Renal cortical epithelial cell (primary cell): ENCODE results near the gene ATP1A4. TPM values are rescaled to one million over a fixed set of nuclear protein-coding genes. Genes with fewer than 3 reads are reported as not detected.
A peak's percentile ranks its signal among the peaks of the same experiment; 100 is the strongest.

ENCODE experiments used
- DNase-seq: peaks from one replicate; pipeline ENCODE4 v3.0.0-alpha.2; 2011; ENCODE audit warnings: low read depth
- total RNA-seq: library from RNA; depleted of rRNA; stranded (reverse); fragments of >200 nt; gene quantifications from 2 replicates; pipeline ENCODE4 v1.2.3, GENCODE V29; 2014

The ATP1A4 gene
- total RNA-seq, 1 donor from 2014 or later = not detected

- DNase-seq = no peak
Measured at GRCh38 chr1:160144921-160145320, 6.5 kb upstream of the ATP1A4 start.

DNA sequence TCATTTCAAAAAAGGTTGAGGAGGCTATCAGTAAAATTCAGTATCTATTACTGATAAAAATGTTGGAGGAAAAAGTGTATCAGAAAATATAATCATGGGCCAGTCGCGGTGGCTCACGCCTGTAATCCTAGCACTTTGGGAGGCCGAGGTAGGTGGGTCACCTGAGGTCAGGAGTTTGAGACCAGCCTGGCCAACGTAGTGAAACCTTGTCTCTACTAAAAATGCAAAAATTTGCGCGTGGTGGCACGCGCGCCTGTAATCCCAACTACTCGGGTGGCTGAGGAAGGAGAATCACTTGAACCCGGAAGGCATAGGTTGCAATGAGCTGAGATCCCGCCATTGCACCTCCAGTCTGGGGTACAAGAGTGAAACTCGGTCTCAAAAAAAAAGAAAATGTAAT lies 5.3 kb upstream of the ATP1A4 start:
- DNase-seq = no peak

DNA sequence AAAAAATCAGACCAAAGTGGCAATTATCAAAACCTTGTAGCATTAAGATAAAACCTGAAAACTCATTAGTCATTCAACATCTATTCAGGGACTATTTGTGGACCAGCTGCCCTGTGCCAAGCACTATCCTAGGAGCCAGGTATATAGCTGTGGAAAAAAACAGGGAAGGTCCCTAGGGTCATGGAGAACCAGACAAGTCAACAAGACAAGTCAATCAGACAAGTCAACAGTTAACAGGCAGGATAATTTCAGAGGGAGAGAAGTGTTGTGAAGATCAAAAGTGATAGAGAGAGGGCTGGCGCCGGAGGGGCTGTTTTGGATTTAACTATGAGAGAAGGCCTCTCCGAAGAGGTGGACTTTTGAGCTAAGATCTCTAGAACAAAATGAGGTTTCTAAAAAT lies 3.3 kb upstream of the ATP1A4 start:
- DNase-seq = no peak

GRCh38 chr1:160149233-160149632 lies 2.2 kb upstream of the ATP1A4 start:
- DNase-seq = no peak

DNA sequence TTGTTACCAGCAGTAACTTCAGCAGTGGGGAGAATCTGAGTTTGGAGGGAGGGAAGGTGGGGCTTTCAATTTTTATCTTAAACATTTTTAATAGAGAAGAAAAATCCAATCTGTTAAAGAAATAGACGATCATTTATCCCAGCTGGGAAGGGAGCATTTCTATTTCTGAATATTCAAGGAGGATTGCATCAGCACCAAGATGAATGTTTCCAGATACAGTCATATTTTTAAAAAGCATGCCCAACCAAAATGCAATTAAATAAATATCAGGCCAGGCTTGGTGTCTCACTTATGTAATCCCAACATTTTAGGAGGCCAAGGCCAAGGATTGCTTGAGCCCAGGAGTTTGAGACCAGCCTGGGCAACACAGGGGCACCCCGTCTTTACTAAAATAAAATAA lies 1.7 kb upstream of the ATP1A4 start:
- DNase-seq = no peak

GRCh38 chr1:160154790-160155189 lies 3.4 kb downstream of the ATP1A4 start:
- no peak for DNase-seq

DNA sequence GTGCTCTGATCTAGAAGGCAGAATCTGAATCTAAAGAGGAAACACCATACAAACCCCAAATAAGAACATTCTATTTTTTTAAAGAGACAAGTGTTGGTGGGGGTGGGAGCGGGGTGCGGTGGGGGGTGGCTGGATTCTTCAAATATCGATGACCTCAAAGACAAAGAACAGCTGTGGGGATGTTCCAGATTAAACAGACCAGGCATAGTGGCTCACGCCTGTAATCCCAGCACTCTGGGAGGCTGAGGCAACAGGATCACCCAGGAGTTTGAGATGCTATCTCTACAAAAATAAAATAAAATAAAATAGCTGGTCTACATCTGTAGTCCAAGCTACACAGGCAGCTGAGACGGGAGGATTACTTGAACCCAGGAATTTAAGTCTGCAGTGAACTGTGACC lies 5.0 kb downstream of the ATP1A4 start:
- DNase-seq = no peak

- DNase-seq = no peak
Measured at GRCh38 chr1:160157174-160157573, 5.8 kb downstream of the ATP1A4 start.

GRCh38 chr1:160158031-160158430 lies 6.6 kb downstream of the ATP1A4 start:
- DNase-seq = no peak

DNA sequence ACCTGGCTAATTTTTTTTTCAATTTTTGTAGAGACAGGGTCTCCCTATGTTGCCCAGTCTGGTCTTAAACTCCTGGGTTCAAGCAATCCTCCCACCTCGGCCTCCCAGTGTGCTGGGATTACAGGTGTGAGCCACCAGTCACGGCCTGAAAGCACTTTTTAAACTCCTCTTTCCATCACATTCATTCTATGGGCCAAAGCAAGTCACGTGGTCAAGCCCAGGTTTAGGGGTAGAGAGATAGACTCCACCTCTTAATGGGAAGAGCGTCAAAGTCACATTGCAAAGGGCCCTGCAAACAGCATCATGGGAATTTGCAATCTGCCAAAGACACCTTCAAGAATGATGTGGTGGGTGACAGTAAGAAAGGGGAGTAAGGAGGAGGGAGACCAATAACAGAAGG lies 7.1 kb downstream of the ATP1A4 start:
- DNase-seq = no peak

- peak; percentile 4 for DNase-seq
Measured at GRCh38 chr1:160159846-160160245, 8.4 kb downstream of the ATP1A4 start.

DNA sequence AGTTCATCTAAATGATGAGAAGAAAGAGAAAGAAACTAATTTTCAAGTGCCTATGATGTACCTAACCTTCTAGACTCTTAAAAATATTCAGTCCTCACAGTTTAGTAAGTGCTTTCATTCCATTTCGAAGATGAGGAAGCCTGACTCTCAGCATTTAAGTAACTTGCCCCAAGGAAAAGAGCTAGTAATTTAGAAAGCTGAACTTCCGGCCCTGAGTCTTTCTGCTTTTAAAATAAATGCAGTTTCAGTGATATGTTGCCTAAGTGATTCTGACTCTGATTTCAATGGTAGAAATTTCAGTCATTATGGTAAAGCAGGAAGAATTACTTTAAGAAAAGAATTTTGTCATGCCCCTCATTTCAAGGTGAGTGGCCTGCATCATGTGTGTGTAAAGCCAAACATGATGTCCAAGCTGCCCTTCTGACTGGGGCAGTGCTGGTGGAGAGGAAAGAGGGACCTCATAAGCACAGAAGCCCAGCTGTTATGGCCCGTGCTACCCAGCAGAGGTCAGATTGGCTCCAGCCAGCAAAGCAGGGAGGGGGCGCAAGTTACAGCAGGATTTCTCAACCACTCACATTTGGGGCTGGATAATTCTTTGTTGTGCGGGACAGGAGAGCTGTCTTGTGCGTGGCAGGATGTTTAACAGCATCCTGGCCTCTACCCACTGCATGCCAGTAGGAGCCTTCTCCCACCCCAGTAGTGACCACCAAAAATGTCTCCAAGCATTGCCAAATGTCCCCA lies 10.7 kb downstream of the ATP1A4 start:
- DNase-seq = no peak

DNA sequence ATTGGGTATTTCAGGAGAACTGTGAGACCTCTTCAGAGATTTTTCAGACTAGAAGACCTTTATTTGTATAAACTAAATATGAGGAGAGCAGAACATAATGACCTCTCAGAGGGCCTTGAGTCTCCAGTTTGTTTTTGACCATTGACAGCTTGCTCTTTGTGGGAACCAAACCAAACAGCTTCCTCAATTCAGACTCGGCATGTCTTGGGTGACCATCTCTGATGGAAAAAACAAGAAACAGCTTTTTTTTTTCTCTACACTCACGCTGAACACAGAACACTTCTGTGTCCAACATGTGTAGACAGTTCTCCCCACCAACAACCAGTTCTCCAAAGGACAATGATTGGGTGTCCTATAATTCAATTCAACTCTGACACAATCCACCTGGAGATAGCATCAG lies 11.5 kb downstream of the ATP1A4 start:
- no peak for DNase-seq

DNA sequence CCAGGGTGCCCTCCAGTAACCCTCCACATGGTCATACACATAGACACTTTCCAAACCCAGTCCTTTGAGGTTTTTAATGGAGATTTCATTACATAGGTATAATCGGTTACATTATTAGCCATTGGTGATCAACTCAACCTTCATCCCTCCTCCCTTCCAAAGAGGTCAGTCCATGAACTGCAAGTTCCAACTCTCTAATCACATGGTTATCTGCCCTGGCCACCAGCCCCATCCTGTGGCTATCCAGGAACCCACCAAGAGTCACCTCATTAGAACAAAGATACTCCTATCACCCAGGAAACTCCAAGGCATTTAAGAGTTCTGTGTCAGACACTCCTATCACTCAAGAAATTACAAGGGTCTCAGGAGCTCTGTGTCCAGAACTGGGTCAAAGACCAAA lies 12.2 kb downstream of the ATP1A4 start:
- peak; percentile 31 for DNase-seq

DNA sequence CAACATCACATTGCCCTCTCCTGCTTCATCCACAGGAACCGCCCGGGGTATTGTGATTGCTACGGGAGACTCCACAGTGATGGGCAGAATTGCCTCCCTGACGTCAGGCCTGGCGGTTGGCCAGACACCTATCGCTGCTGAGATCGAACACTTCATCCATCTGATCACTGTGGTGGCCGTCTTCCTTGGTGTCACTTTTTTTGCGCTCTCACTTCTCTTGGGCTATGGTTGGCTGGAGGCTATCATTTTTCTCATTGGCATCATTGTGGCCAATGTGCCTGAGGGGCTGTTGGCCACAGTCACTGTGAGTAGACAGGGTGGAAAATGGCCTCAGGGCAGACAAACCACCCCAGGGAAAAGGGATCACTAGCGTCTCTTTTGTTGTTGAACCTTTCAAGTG lies 12.7 kb downstream of the ATP1A4 start:
- no peak for DNase-seq

DNA sequence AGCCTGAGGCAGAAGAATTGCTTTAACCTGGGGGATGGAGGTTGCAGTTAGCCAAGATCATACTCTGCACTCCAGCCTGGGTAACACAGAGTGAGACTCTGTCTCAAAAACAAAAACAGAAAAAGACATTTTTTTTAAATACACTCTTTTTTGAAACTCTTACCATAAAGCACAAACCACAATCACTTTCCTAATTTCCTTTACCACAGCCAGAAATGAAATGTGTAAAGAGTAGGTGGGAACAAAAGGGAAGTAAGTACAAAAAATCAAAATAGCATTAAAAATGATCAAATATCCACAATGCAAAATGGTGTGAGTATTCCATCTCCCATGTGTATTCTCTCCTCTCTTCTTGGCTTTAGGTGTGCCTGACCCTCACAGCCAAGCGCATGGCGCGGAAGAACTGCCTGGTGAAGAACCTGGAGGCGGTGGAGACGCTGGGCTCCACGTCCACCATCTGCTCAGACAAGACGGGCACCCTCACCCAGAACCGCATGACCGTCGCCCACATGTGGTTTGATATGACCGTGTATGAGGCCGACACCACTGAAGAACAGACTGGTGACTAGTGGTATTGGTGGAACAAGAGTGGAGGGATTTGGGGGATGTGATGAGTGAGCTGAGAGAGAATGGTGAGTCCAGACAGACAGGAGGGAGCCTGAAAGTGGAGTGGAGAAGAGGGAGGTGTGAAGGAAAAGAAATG lies 14.9 kb downstream of the ATP1A4 start:
- no peak for DNase-seq

GRCh38 chr1:160167056-160167455 lies 15.7 kb downstream of the ATP1A4 start:
- DNase-seq = no peak

DNA sequence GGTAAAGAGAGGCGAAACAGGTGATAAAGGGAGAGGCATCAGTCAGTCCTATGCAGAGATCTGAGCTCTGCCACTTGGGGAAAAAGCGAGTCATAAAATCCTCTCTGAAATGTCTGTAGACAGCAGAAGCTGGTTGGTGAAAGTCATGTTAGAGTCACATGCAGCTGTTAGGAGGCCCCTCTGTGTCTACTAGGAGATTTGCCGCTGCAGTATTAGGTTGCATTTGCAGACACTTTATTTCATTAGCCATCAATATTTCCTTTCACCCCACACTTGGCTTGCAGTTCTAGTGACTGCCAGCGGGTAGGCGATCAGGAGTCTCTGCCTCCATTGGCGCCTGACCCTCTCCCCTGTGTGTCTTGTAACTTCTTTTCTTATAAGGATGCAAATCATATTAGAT lies 16.2 kb downstream of the ATP1A4 start:
- no peak for DNase-seq

DNA sequence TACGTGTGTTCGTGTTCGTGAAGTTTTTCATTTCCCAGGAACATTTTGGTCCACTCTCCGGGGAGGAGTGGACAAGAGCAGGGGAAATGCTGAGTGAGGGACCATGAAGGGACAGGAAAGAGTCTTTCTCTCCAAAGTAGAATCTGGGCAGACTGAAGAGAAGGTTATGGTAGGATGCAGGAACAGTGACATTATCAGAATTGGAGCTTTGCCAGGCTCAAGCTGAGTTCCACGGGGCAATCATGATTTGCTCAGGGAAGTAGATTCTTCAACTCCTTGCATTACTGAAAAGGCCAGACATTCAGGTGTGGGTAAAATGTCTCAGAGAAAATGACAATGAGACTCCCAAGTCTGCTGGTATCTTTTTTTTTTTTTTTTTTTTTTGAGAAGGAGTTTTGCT lies 16.6 kb downstream of the ATP1A4 start:
- no peak for DNase-seq

DNA sequence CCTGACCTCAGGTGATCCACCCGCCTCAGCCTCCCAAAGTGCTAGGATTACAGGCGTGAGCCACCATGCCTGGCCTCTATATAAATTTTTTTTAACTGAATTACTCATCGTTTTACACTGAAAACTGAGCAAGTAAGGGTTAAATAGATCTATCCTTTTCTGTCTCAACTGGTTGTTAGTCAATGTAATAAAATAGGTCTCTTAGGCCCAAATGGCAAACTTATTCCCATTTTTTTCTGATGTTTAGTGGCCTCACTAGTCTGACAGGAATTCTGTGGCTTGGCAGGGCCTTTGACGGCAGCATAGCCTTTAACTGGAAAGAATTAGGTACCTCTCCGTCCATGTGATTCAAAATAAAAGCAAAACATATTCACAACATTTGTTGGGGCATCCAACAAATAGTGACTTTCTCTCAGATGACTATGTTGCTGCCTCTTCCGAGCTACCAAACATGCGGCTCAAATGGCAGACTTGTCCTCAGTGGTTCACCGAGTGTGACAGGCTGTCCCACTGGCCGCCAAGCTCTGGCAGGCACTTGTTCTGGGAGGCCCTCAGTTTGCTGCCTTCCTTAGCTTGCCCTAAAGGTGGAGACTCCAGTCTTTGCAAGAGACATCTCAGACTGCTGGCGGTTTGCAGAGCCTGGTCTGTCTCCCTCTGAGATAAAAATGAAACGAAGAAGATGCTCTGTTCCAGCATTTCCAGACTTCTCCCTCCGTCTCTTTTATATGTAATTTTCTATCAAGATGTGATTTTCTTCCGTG lies 17.4 kb downstream of the ATP1A4 start:
- DNase-seq = no peak

DNA sequence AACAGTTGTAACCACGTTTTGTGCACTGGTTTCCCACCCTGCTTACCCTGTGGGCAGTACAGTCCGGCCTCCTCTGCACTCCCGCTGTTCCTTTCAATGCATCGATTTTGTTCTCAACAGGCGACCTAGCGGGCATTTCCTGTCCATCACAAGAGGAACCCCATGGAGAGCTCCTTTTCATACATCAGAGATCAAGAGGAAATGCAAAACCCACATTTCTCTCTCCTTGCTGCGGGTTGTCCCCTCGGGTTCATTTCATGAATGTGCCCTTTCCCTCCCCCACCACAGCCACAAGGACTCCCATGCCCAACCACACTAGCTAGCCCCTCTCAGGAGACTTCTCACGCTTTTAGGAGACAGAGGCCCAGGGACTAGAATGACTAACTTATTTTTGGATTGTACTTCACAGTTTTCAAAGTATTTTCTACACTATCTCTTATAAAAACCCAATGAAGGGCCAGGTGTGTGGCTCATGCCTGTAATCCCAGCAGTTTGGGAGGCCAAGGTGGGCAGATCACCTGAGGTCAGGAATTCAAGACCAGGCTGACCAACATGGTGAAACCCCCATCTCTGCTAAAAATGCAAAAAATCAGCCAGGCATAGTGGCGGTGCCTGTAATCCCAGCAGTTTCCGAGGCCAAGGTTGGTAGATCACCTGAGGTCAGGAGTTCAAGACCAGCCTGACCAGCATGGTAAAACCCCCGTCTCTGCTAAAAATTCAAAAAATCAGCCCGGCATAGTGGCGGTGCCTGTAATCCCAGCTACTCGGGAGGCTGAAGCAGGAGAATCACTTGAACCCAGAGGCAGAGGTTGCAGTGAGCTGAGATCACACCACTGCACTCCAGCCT lies 18.4 kb downstream of the ATP1A4 start:
- no peak for DNase-seq

- no peak for DNase-seq
Measured at GRCh38 chr1:160171354-160171753, 20.0 kb downstream of the ATP1A4 start.
